ENCODE measurements around the gene TOMM40L.

The TOMM40L gene

GRCh38 chr1:161198194-161198896 lies 27.5 kb upstream of the TOMM40L start:
- Histone ChIP-seq H3K4me3 (IDR thresholded peaks at IDR 0.05; ENCODE audit: insufficient read depth, low read depth, low read length) (no peak overlapping the region), H3K9ac (no peak overlapping the region)

GRCh38 chr1:161198897-161199431 lies 26.9 kb upstream of the TOMM40L start, which contains the start of gene ADAMTS4:
ADAMTS4 (minus strand) TSS chr1:161199054; CDS start chr1:161198627, 427 bp downstream.
- Histone ChIP-seq H3K27me3 (ENCODE audit: insufficient read depth, low read depth) (no peaks in the 10 kb centered on the region; the same call in 1 of the 2 replicates), H3K36me3 (ENCODE audit: insufficient read depth) (no peaks in the 10 kb centered on the region), H3K27ac (no peak within 1 kb of the TSS), H3K4me2 (no peak within 1 kb of the TSS), H4K20me1 (ENCODE audit: insufficient read depth) (no peaks in the 10 kb centered on the region), H3K4me3 (IDR thresholded peaks at IDR 0.05; ENCODE audit: insufficient read depth, low read depth, low read length) (no peak within 1 kb of the TSS), H3K4me1 (ENCODE audit: low read depth, poor library complexity, severe bottlenecking) (peaks cover 18% of the 10 kb centered on the region), H3K9ac (no peak within 1 kb of the TSS), H2AFZ (ENCODE audit: low read depth) (no peak within 1 kb of the TSS), H3K79me2 (ENCODE audit: insufficient read depth, low read depth) (peaks cover 14% of the 10 kb centered on the region; the same call in 1 of the 2 replicates)
- TF ChIP-seq CTCF (conservative IDR thresholded peaks at IDR 0.05; ENCODE audit: low read depth, low read length), result no peak

More at GRCh38 chr1:161198194-161198896, 27.5 kb upstream of the TOMM40L start:
- H3K27me3 ChIP-seq (ENCODE audit: insufficient read depth, low read depth), result no peaks in the 10 kb centered on the region; the same call in 1 of the 2 replicates
- no peak for TF ChIP-seq CTCF (conservative IDR thresholded peaks at IDR 0.05; ENCODE audit: low read depth, low read length)
- no peak overlapping the region for H3K4me2 ChIP-seq
- peaks cover 11% of the 10 kb centered on the region; the same call in 1 of the 2 replicates for H3K79me2 ChIP-seq (ENCODE audit: insufficient read depth, low read depth)
- H2AFZ ChIP-seq (ENCODE audit: low read depth), result no peak overlapping the region
- no peaks in the 10 kb centered on the region for H3K36me3 ChIP-seq (ENCODE audit: insufficient read depth)
- no peak overlapping the region for H3K27ac ChIP-seq
- no peaks in the 10 kb centered on the region for H4K20me1 ChIP-seq (ENCODE audit: insufficient read depth)
- H3K4me1 ChIP-seq (ENCODE audit: low read depth, poor library complexity, severe bottlenecking), result peaks cover 16% of the 10 kb centered on the region

GRCh38 chr1:161199506-161200139 lies 26.2 kb upstream of the TOMM40L start:
- Histone ChIP-seq H3K27me3 (ENCODE audit: insufficient read depth, low read depth) (no peaks in the 10 kb centered on the region; the same call in 1 of the 2 replicates), H3K36me3 (ENCODE audit: insufficient read depth) (no peaks in the 10 kb centered on the region), H2AFZ (ENCODE audit: low read depth) (no peak overlapping the region), H3K4me2 (no peak overlapping the region), H3K9ac (no peak overlapping the region), H3K4me1 (ENCODE audit: low read depth, poor library complexity, severe bottlenecking) (peaks cover 18% of the 10 kb centered on the region), H3K79me2 (ENCODE audit: insufficient read depth, low read depth) (peaks cover 14% of the 10 kb centered on the region; the same call in 1 of the 2 replicates), H3K27ac (no peak overlapping the region), H4K20me1 (ENCODE audit: insufficient read depth) (no peaks in the 10 kb centered on the region), H3K4me3 (IDR thresholded peaks at IDR 0.05; ENCODE audit: insufficient read depth, low read depth, low read length) (no peak overlapping the region)
- no peak for TF ChIP-seq CTCF (conservative IDR thresholded peaks at IDR 0.05; ENCODE audit: low read depth, low read length)

- peaks cover 14% of the 10 kb centered on the region; the same call in 1 of the 2 replicates for H3K79me2 ChIP-seq (ENCODE audit: insufficient read depth, low read depth)
- H3K4me2 ChIP-seq, result no peak overlapping the region
- H3K27me3 ChIP-seq (ENCODE audit: insufficient read depth, low read depth), result no peaks in the 10 kb centered on the region; the same call in 1 of the 2 replicates
- H2AFZ ChIP-seq (ENCODE audit: low read depth), result peak overlapping the region; percentile 94; the same call in 1 of the 2 replicates
- no peaks in the 10 kb centered on the region for H4K20me1 ChIP-seq (ENCODE audit: insufficient read depth)
- H3K36me3 ChIP-seq (ENCODE audit: insufficient read depth), result no peaks in the 10 kb centered on the region
- peaks cover 18% of the 10 kb centered on the region for H3K4me1 ChIP-seq (ENCODE audit: low read depth, poor library complexity, severe bottlenecking)
- no peak for TF ChIP-seq CTCF (conservative IDR thresholded peaks at IDR 0.05; ENCODE audit: low read depth, low read length)
- H3K4me3 ChIP-seq (IDR thresholded peaks at IDR 0.05; ENCODE audit: insufficient read depth, low read depth, low read length), result no peak overlapping the region
- H3K27ac ChIP-seq, result no peak overlapping the region
- no peak overlapping the region for H3K9ac ChIP-seq
These were observed 25.4 kb upstream of the TOMM40L start for GRCh38 chr1:161200421-161200991.

Measured in KMS-11 (cell line).